GM12878 (cell line): ENCODE results near the gene FTL. TPM values are rescaled to one million over a fixed set of nuclear protein-coding genes. Genes with fewer than 3 reads are reported as not detected.

Experiments
- ATAC-seq: fragments of 200-7000 bp; cut with Tn5 transposase; 3 replicates; pipeline ENCODE4 v1.9.1; 2020; ENCODE audit warnings: mild to moderate bottlenecking, moderate library complexity
- BruUV-seq: library from RNA; stranded (reverse); fragments of 400-500 nt; replicated peaks from 2 replicates; lab custom pipeline; 2021; lab: Mats Ljungman, UMichigan
- CTCF ChIA-PET: fragments of 300-600 bp; sonication (Branson Sonifier 250); formaldehyde crosslinking; extraction: SDS; loops from one replicate; lab custom pipeline; 2021; ENCODE audit warnings: inconsistent platforms; lab: Yijun Ruan, JAX
- POLR2A ChIA-PET: fragments of 350-600 bp; formaldehyde crosslinking; extraction: SDS; loops from one replicate; lab custom pipeline; 2021; ENCODE audit warnings: inconsistent platforms; lab: Charles Lee
- RAD21 ChIA-PET: fragments of 300-600 bp; sonication (Branson Sonifier 250); formaldehyde crosslinking; loops from one replicate; lab custom pipeline; 2023; ENCODE audit warnings: antibody characterized with exemption; ENCODE audit not compliant: unreplicated experiment; lab: Charles Lee
- SMC1A ChIA-PET: fragments of 300-600 bp; sonication (Branson Sonifier 250); formaldehyde crosslinking; loops from one replicate; lab custom pipeline; 2023; ENCODE audit not compliant: unreplicated experiment, uncharacterized antibody; lab: Charles Lee
- DNase-seq: peaks from one replicate; pipeline ENCODE4 v3.0.0-alpha.2; 2011; ENCODE audit warnings: low read depth, low spot score
- FAIRE-seq: peaks from 3 replicates; lab custom pipeline; 2011; peaks lifted over from hg19 to GRCh38; lab: Jason Lieb, UNC
- H2AFZ ChIP-seq: 2 replicates; pipeline ENCODE4 v1.6.0; 2011; ENCODE audit warnings: low read depth, low read length, control low read depth; ENCODE audit not compliant: control insufficient read depth
- H3K27ac ChIP-seq: 2 replicates; pipeline ENCODE4 v1.5.1; 2011; ENCODE audit warnings: control low read depth; ENCODE audit not compliant: control insufficient read depth, insufficient read depth
- H3K27me3 ChIP-seq, 2 experiments: replicated peaks in 1 of 2; 2 replicates each; pipeline versions ENCODE4 v1.6.0 to v1.6.1; 2011; ENCODE audit warnings: low read length in 1 of 2; ENCODE audit not compliant: control insufficient read depth in 2 of 2, insufficient read depth in 2 of 2
- H3K36me3 ChIP-seq, 2 experiments: 2 replicates each; pipeline ENCODE4 v1.5.1; 2011; ENCODE audit warnings: low read length in 1 of 2; ENCODE audit not compliant: control insufficient read depth in 2 of 2, insufficient read depth in 2 of 2
- H3K4me1 ChIP-seq: 2 replicates; pipeline ENCODE4 v1.6.1; 2011; ENCODE audit warnings: mild to moderate bottlenecking, low read length, moderate library complexity, mixed read lengths; ENCODE audit not compliant: control insufficient read depth, insufficient read depth
- H3K4me2 ChIP-seq: 2 replicates; pipeline ENCODE4 v1.6.0; 2011; ENCODE audit warnings: control low read depth; ENCODE audit not compliant: control insufficient read depth, insufficient read depth
- H3K4me3 ChIP-seq: fragments of 200-600 bp; sonication (generic); 2 replicates; pipeline ENCODE4 v1.5.1; 2016
- H3K79me2 ChIP-seq: 2 replicates; pipeline ENCODE4 v1.6.0; 2011; ENCODE audit warnings: low read length; ENCODE audit not compliant: control insufficient read depth, insufficient read depth
- H3K9ac ChIP-seq: 2 replicates; pipeline ENCODE4 v1.8.0; 2011; ENCODE audit warnings: low read length, control low read depth, mixed read lengths; ENCODE audit not compliant: control insufficient read depth, insufficient read depth
- H3K9me3 ChIP-seq: replicated peaks from 3 replicates; pipeline ENCODE4 v1.5.1; 2011; ENCODE audit warnings: mild to moderate bottlenecking, low read length; ENCODE audit not compliant: control insufficient read depth, insufficient read depth
- H4K20me1 ChIP-seq: 2 replicates; pipeline ENCODE4 v1.6.0; 2011; ENCODE audit not compliant: control insufficient read depth, insufficient read depth
- ATF7 ChIP-seq: fragments of 450-650 bp; IDR thresholded peaks from 2 replicates; pipeline ENCODE4 v1.6.1; 2016; ENCODE audit warnings: low read depth, mild to moderate bottlenecking
- BCL3 ChIP-seq: IDR thresholded peaks from 2 replicates; pipeline ENCODE4 v1.6.1; 2011; ENCODE audit warnings: borderline replicate concordance, low read depth, mild to moderate bottlenecking, moderate library complexity, low read length; ENCODE audit not compliant: insufficient read depth, poor library complexity, severe bottlenecking
- E2F4 ChIP-seq: IDR thresholded peaks from 2 replicates; pipeline ENCODE4 v1.6.1; 2012; ENCODE audit warnings: low read depth, low read length, improper control_type of control experiment
- GABPA ChIP-seq: IDR thresholded peaks from 2 replicates; pipeline ENCODE4 v1.6.1; 2014; ENCODE audit warnings: antibody characterized with exemption, low read depth, mild to moderate bottlenecking, inconsistent platforms
- IRF3 ChIP-seq: fragments of 450-650 bp; IDR thresholded peaks from 2 replicates; pipeline ENCODE4 v1.6.1; 2014; ENCODE audit warnings: mild to moderate bottlenecking
- NBN ChIP-seq: fragments of 450-650 bp; IDR thresholded peaks from 2 replicates; pipeline ENCODE4 v1.6.1; 2016
- TCF3 ChIP-seq: IDR thresholded peaks from 2 replicates; pipeline ENCODE4 v1.6.1; 2012; ENCODE audit warnings: low read depth, mild to moderate bottlenecking, low read length, borderline replicate concordance; ENCODE audit not compliant: insufficient read depth
- WGBS: methylation state at CpG from one replicate; pipeline ENCODE4 v1.1.6; 2016; ENCODE audit warnings: low lambda C conversion rate; ENCODE audit not compliant: insufficient replicate concordance, insufficient coverage; ENCODE audit errors: missing lambda C conversion rate; 5-methylcytosine and 5-hydroxymethylcytosine counted together
- in situ Hi-C: fragments of 300-500 bp; cut with MboI; formaldehyde crosslinking; loops from 9 replicates; pipeline ENCODE4 v1.14.3; 2018; ENCODE audit warnings: mixed read lengths
- intact Hi-C: fragments of 100-400 bp; cut with micrococcal nuclease; formaldehyde crosslinking; loops from one replicate; pipeline ENCODE4 v1.14.2; 2022; ENCODE audit not compliant: unreplicated experiment
- polyA plus RNA-seq, 11 experiments: library from polyadenylated mRNA; depleted of rRNA in 4 of 11; unstranded in 6 of 11; stranded (reverse) in 5 of 11; fragments of >200 nt; fragmentation: Nextera tagmentation in 4 of 11; fragmentation: Illumina TruSeq in 1 of 11; extraction: Ambion mirVana in 4 of 11; extraction: Trizol in 1 of 11; gene quantifications; 1 replicate in 1 of 11; 2 replicates in 10 of 11; pipeline versions ENCODE4 v1.2.1 to v1.2.3, GENCODE V29; 2011 to 2016; ENCODE audit warnings: inconsistent platforms in 2 of 11, missing spikeins in 2 of 11, low read depth in 1 of 11
- total RNA-seq, 4 experiments: library from RNA; depleted of rRNA in 3 of 4; stranded (reverse); fragments of >200 nt in 3 of 4; fragmentation: Illumina TruSeq in 1 of 4; extraction: Trizol in 1 of 4; gene quantifications; 2 replicates each; pipeline versions ENCODE4 v1.2.1 to v1.2.3, GENCODE V29; 2013 to 2021

Gene FTL
- total and polyA plus RNA-seq, 10 of the 15 experiments (the other 5 are each of a cell fraction or from before 2014, with no cell fraction given): 364 to 8,913 (median 1,595) TPM

- TF ChIP-seq BCL3: no peak
- no peak for TF ChIP-seq GABPA
- no peak for TF ChIP-seq ATF7
Measured at GRCh38 chr19:48943081-48943480, 22.0 kb upstream of the FTL start (continued).

- ChIA-PET CTCF (no interaction called here), RAD21 (no interaction called here), SMC1A (no interaction called here), POLR2A (no interaction called here)
- H3K27me3 ChIP-seq: no peaks in the 10 kb centered on the region
- H2AFZ ChIP-seq: no peak overlapping the region
- peaks cover 10% of the 10 kb centered on the region; the same call in 1 of the 3 replicates for H3K9me3 ChIP-seq
- no TSS peak for BruUV-seq
- WGBS: 40% methylated on average over 5 of the region's 5 CpGs
- no peak overlapping the region for H3K4me3 ChIP-seq
- no peak for DNase-seq
- in situ Hi-C loops: no loop called here
- no peak overlapping the region for H3K27ac ChIP-seq
- H3K36me3 ChIP-seq: no peaks in the 10 kb centered on the region
- ATAC-seq: no peak
- no peak overlapping the region for H3K9ac ChIP-seq
- H3K79me2 ChIP-seq: no peaks in the 10 kb centered on the region
- no peak for TF ChIP-seq TCF3
- no peak for TF ChIP-seq NBN
- TF ChIP-seq IRF3: no peak
- no peak for TF ChIP-seq E2F4
- FAIRE-seq: no peak
- intact Hi-C loops: no loop called here
- H3K4me1 ChIP-seq: no peaks in the 10 kb centered on the region
- no peak overlapping the region for H3K4me2 ChIP-seq
- H4K20me1 ChIP-seq: no peaks in the 10 kb centered on the region
Measured at GRCh38 chr19:48945415-48945814, 19.7 kb upstream of the FTL start.
